ENCODE results near the gene HOXC6. TPM values are rescaled to one million over a fixed set of nuclear protein-coding genes. Genes with fewer than 3 reads are reported as not detected.

The HOXC6 gene
- not detected for total RNA-seq

GRCh38 chr12:54028314-54029201, at the start of gene HOXC6:
TSS of gene HOXC6 (plus strand) at chr12:54028440. CDS start at chr12:54028522, 82 bp downstream.

DNA sequence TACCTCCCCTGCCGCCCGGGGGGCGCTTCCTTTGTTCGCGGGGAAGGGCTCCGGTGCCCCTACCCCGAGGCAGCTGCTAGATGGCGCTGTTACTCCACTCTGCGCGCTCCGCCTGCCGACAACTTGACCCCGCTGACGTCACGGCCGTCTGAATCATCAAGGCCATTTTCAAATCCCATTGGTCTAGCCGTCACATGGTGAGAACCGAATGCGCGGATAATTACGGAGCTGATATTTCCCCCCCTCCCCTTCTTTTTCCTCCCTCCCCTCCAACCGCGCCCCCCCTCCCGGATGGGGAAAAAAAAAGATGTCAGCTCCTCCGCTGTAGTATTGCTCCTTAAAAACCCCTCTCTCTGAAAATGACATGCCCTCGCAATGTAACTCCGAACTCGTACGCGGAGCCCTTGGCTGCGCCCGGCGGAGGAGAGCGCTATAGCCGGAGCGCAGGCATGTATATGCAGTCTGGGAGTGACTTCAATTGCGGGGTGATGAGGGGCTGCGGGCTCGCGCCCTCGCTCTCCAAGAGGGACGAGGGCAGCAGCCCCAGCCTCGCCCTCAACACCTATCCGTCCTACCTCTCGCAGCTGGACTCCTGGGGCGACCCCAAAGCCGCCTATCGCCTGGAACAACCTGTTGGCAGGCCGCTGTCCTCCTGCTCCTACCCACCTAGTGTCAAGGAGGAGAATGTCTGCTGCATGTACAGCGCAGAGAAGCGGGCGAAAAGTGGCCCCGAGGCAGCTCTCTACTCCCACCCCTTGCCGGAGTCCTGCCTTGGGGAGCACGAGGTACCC, 43.1 kb upstream of the HOXC6 start, which contains the start of gene HOXC10:
HOXC10 (plus strand) TSS at position 246 of the 791 bp plus-strand sequence; CDS start at position 360, 114 bp downstream.

DNA sequence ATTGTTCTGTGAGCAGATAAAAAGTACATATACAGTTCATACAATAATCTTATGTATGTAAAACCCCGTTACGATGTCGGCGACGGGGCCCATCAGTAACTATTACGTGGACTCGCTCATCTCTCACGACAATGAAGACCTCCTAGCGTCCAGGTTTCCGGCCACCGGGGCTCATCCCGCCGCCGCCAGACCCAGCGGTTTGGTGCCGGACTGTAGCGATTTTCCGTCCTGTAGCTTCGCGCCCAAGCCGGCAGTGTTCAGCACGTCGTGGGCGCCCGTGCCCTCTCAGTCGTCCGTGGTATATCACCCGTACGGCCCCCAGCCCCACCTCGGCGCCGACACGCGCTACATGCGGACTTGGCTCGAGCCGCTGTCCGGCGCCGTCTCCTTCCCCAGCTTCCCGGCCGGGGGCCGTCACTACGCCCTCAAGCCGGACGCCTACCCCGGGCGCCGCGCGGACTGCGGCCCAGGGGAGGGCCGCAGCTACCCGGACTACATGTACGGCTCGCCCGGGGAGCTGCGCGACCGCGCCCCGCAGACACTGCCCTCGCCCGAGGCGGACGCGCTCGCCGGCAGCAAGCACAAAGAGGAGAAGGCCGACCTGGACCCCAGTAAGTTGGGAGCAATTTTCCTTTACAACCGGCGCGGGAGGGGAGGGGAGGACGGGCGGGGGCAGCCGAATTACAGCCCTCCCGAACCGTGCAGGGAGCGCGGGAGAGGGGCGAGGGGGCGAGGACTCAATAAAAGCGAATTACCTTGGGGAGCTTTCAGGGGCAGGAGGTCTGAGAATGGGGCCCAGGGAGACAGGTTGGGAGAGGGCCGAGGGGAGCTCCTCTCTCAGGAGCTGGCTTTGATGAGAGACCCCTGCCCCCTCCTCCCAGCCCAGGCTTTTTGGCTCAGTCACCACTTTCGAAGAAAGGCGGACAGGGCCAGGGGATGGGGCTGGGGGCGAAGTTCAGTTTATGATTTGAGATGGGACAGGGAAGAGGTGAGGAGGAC, 27.8 kb upstream of the HOXC6 start, which contains the start of gene HOXC9:
HOXC9 (plus strand) TSS at position 46 of the 999 bp plus-strand sequence; CDS start at position 74, 28 bp downstream.

DNA sequence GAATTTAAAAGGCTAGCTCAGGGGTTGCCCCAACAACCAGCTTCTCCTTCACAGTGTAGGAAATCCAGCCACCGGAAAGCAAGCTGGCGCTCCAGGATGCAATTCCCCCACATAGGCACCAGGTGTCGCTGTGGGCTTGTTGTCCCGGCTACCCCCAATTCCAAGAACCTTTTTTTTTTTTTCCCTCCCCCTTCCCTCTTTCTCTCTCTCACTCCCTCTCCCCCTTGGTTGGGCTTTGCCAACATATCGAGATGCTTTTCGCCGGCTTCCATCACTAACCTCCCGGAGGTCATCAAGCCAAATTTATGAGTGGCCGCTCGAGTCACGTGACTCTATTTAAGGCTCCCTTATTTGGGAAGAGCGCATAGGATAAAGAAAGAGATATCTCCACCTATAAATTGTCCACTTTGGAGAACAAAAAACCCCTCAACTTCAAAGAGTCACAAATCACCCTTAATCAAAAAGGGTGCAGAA, 4.4 kb downstream of the HOXC6 start, which contains the start of gene HOXC5:
HOXC5 (plus strand) TSS at position 424 of the 474 bp plus-strand sequence. CDS start 73 bp downstream, outside the sequence.

GRCh38 chr12:54053751-54054741, 25.8 kb downstream of the HOXC6 start, which contains the start of gene HOXC4:
TSS of gene HOXC4 (plus strand) at chr12:54053835. CDS start at chr12:54053923, 88 bp downstream.

Small RNA genes within 50 kb of the gene (microRNA-seq; reads per million reads assigned to microRNA genes)
- gene MIR196A2 (ENCODE audit: borderline microRNAs expressed, borderline replicate concordance) (not detected), gene MIR615 (ENCODE audit: borderline microRNAs expressed, borderline replicate concordance) (not detected)

Other genes starting within 250 kb of the HOXC6 start
- not detected for gene HOXC13, start 89.6 kb upstream of the HOXC6 start, total RNA-seq
- not detected for gene HOXC12, start 73.5 kb upstream of the HOXC6 start, total RNA-seq
- gene HOXC11, start 55.3 kb upstream of the HOXC6 start, total RNA-seq = not detected
- not detected for gene HOTAIR, start 53.5 kb upstream of the HOXC6 start, total RNA-seq
- not detected for gene HOXC10, start 43.3 kb upstream of the HOXC6 start, total RNA-seq
- not detected for gene HOXC9, start 28.3 kb upstream of the HOXC6 start, total RNA-seq
- gene HOXC8, start 19.5 kb upstream of the HOXC6 start, total RNA-seq = not detected
- gene HOXC5, start 4.6 kb downstream of the HOXC6 start, total RNA-seq = not detected
- gene HOXC4, start 25.4 kb downstream of the HOXC6 start, total RNA-seq = under 1 TPM in 1 of 2 experiments, not detected in 1; 0.17 TPM
- gene SMUG1, start 160.5 kb downstream of the HOXC6 start, total RNA-seq = 10 to 100 TPM; 24.1 to 25.0 TPM